ENCODE results near the gene C15orf39. TPM values are rescaled to one million over a fixed set of nuclear protein-coding genes. Genes with fewer than 3 reads are reported as not detected.

C15orf39 gene
- total RNA-seq, 1 donor from 2014 or later: 83.4 TPM

DNA sequence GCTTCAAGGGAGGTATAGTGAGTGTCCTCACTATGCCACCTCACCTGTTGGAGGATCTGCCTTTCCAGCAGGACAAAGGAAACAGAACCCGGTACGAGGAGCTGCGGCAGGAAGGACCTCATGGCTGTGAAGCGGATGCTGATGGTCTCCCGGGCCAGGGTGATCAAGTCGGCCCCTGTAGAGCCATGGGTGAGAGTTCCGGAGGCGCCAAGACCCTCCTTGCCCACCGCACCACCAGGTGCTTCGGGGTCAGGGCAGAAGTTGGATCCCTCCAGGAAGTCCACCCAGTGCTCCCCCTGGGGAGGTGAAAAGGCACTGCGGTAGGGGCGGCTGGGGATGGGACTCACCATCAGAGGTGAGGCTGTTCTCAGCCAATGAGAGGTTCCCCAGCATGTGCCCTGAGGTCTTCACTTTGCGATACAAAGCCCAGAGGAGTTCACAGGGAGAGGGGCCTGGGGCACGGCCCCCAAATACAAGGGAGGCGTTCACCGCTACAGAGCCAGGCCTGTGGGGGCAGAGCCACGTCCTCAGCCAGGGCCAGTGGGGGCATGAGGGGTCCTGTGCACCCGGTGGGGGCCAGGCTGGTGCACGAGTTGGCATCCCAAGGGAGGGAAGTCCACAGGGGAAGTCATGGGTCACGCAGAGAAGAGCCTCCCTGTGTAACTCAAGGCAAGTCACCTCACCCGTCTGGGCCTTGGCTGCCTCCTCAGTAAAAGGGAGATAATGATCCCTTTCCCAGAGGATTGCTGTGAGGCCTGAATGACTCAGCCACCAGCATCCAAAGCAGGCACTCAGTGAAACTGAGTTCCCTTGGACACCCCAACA lies 27.7 kb downstream of the C15orf39 start:
- TF ChIP-seq, protein P1, sequence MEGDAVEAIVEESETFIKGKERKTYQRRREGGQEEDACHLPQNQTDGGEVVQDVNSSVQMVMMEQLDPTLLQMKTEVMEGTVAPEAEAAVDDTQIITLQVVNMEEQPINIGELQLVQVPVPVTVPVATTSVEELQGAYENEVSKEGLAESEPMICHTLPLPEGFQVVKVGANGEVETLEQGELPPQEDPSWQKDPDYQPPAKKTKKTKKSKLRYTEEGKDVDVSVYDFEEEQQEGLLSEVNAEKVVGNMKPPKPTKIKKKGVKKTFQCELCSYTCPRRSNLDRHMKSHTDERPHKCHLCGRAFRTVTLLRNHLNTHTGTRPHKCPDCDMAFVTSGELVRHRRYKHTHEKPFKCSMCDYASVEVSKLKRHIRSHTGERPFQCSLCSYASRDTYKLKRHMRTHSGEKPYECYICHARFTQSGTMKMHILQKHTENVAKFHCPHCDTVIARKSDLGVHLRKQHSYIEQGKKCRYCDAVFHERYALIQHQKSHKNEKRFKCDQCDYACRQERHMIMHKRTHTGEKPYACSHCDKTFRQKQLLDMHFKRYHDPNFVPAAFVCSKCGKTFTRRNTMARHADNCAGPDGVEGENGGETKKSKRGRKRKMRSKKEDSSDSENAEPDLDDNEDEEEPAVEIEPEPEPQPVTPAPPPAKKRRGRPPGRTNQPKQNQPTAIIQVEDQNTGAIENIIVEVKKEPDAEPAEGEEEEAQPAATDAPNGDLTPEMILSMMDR (IDR thresholded peaks at IDR 0.05; ENCODE audit: unreplicated experiment): no peak
- no peaks in the 10 kb centered on the region for H3K4me1 Mint-ChIP-seq (ENCODE audit: low read depth)
- no peaks in the 10 kb centered on the region for H3K36me3 Mint-ChIP-seq (ENCODE audit: insufficient read depth)
- no peak overlapping the region for H3K27ac Mint-ChIP-seq
- no peaks in the 10 kb centered on the region for H3K9me3 Mint-ChIP-seq (ENCODE audit: low read depth)
- no peak overlapping the region for H3K4me3 Mint-ChIP-seq (ENCODE audit: low read depth)
- DNase-seq (ENCODE audit: low spot score, unreplicated experiment): no peak
- peaks cover 42% of the 10 kb centered on the region for H3K27me3 Mint-ChIP-seq

DNA sequence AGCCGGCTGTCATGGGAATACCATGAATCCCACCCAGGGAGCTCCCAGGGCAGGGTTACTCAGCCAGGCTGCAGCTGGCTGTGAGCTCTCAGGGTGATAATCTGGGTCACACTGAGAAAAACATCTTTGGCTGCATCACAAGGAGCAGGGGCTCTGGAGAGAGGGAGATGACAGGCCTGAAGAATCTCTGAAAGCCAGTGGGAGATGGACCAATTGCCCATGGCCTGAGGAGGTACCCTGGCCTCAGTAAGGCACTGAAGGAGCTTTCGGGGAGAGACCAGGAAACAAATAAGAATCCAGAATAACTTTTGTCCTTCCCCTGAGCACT lies 28.3 kb downstream of the C15orf39 start:
- no peak overlapping the region for H3K4me3 Mint-ChIP-seq (ENCODE audit: low read depth)
- H3K4me1 Mint-ChIP-seq (ENCODE audit: low read depth): no peaks in the 10 kb centered on the region
- H3K27me3 Mint-ChIP-seq: peaks cover 39% of the 10 kb centered on the region
- H3K9me3 Mint-ChIP-seq (ENCODE audit: low read depth): no peaks in the 10 kb centered on the region
- H3K36me3 Mint-ChIP-seq (ENCODE audit: insufficient read depth): no peaks in the 10 kb centered on the region
- TF ChIP-seq, protein P1 (IDR thresholded peaks at IDR 0.05; ENCODE audit: unreplicated experiment): no peak
- no peak for DNase-seq (ENCODE audit: low spot score, unreplicated experiment)
- no peak overlapping the region for H3K27ac Mint-ChIP-seq

GRCh38 chr15:75230551-75231371 lies 29.1 kb downstream of the C15orf39 start:
- Mint-ChIP-seq H3K27me3 (peaks cover 39% of the 10 kb centered on the region), H3K9me3 (ENCODE audit: low read depth) (no peaks in the 10 kb centered on the region), H3K27ac (no peak overlapping the region), H3K4me1 (ENCODE audit: low read depth) (no peaks in the 10 kb centered on the region), H3K4me3 (ENCODE audit: low read depth) (no peak overlapping the region), H3K36me3 (ENCODE audit: insufficient read depth) (no peaks in the 10 kb centered on the region)
- TF ChIP-seq, protein P1 (IDR thresholded peaks at IDR 0.05; ENCODE audit: unreplicated experiment): no peak
- DNase-seq (ENCODE audit: low spot score, unreplicated experiment): no peak

GRCh38 chr15:75231836-75232235 lies 30.2 kb downstream of the C15orf39 start:
- H3K36me3 Mint-ChIP-seq (ENCODE audit: insufficient read depth): no peaks in the 10 kb centered on the region
- H3K4me3 Mint-ChIP-seq (ENCODE audit: low read depth): no peak overlapping the region

GRCh38 chr15:75232252-75232813 lies 30.7 kb downstream of the C15orf39 start:
- Mint-ChIP-seq H3K27me3 (peaks cover 33% of the 10 kb centered on the region), H3K4me1 (ENCODE audit: low read depth) (no peaks in the 10 kb centered on the region), H3K9me3 (ENCODE audit: low read depth) (no peaks in the 10 kb centered on the region), H3K27ac (no peak overlapping the region), H3K36me3 (ENCODE audit: insufficient read depth) (no peaks in the 10 kb centered on the region), H3K4me3 (ENCODE audit: low read depth) (no peak overlapping the region)
- no peak for DNase-seq (ENCODE audit: low spot score, unreplicated experiment)
- TF ChIP-seq, protein P1 (IDR thresholded peaks at IDR 0.05; ENCODE audit: unreplicated experiment): no peak

More at GRCh38 chr15:75231836-75232235, 30.2 kb downstream of the C15orf39 start:
- Mint-ChIP-seq H3K27ac (no peak overlapping the region), H3K4me1 (ENCODE audit: low read depth) (no peaks in the 10 kb centered on the region), H3K9me3 (ENCODE audit: low read depth) (no peaks in the 10 kb centered on the region), H3K27me3 (peaks cover 38% of the 10 kb centered on the region)
- TF ChIP-seq, protein P1 (IDR thresholded peaks at IDR 0.05; ENCODE audit: unreplicated experiment): no peak
- DNase-seq (ENCODE audit: low spot score, unreplicated experiment): no peak

All from progenitor cell of endocrine pancreas (in vitro differentiated cells).